Gastrocnemius medialis (tissue), 4 donors: ENCODE data around the gene L3MBTL1.

Source experiments
- CTCF ChIP-seq, 5 experiments: fragments of 450-650 bp in 3 of 5; fragments of 200-600 bp in 2 of 5; sonication (generic) in 2 of 5; IDR thresholded peaks in 4 of 5; conservative IDR thresholded peaks in 1 of 5; 1 replicate in 4 of 5; 2 replicates in 1 of 5; pipeline ENCODE4 v1.5.1; 2016 to 2019; ENCODE audit warnings: antibody characterized with exemption in 5 of 5, mild to moderate bottlenecking in 3 of 5, moderate library complexity in 3 of 5
- POLR2A ChIP-seq, 2 donors: fragments of 450-650 bp; IDR thresholded peaks; one replicate each; pipeline ENCODE4 v1.6.1; 2017; ENCODE audit warnings: antibody characterized with exemption in 2 of 2, mild to moderate bottlenecking in 2 of 2, moderate library complexity in 2 of 2

- no peak for TF ChIP-seq CTCF (IDR thresholded peaks at IDR 0.05 in 4 of 5, conservative IDR thresholded peaks at IDR 0.05 in 1 of 5)
- no peak for TF ChIP-seq POLR2A (IDR thresholded peaks at IDR 0.05)
Measured at GRCh38 chr20:43477193-43477592, 30.3 kb upstream of the L3MBTL1 start.
